NOMO-1 treated with DMSO at 0.1 percent for 48 hours (cell line): Measurements from ENCODE around the gene CEP97.
"Not testable (repeated sequence)": the region's sequence is repeated elsewhere in the genome, so short reads cannot be mapped to it uniquely, and the experiment has no call there.

Source experiments
- DNase-seq: peaks from one replicate; lab custom pipeline; 2025; ENCODE audit not compliant: unreplicated experiment; lab: John Stamatoyannopoulos, UW

CEP97 gene

DNA sequence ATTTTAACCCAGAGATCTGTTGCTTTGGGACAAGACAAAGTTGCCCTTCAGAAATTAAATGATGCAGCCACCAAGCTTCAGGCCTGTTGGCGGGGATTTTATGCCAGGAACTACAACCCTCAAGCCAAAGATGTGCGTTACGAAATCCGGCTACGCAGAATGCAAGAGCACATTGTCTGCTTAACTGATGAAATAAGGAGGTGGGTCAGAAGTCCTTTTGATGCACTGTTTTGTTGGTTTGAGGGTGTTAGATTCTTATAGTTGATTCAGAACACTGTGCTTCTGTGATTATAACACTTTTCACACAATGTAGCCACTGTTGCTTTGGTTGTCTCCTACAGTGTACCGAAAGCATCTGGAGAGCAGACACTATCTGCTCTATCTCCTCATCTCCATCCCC lies 33.8 kb downstream of the CEP97 start:
- DNase-seq = no peak

DNA sequence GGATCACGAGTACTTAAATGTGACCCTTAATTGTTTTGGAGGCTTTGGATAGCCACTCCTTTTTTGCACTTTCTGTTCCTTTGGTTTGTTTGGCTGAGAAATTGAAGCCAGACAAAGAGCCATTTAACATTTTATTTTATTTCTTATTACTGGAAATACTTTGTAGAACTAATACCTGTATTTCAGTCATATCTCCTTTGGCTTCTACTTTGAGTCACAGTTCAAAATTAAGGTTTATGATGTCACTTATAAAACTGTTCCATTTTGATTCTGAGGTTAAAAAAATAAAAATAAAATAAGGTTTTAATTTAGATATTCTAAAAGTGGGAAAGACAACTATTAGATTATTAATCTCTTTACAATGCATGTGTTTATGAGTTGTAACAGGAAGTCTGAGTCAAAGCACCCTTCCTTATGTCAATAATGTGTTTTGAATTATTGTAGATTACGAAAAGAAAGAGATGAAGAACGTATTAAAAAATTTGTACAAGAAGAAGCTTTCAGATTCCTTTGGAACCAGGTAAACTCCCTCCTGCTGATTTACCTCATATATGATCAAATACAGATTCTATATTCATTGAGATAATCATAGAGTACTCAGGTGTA lies 37.7 kb downstream of the CEP97 start:
- no peak for DNase-seq

GRCh38 chr3:101777745-101778281 lies 53.4 kb downstream of the CEP97 start:
- not testable (repeated sequence) for DNase-seq

GRCh38 chr3:101778385-101779046 lies 54.1 kb downstream of the CEP97 start:
- no peak for DNase-seq

- peak; percentile 73 for DNase-seq
These were observed 54.8 kb downstream of the CEP97 start, which contains the start of gene NXPE3 for GRCh38 chr3:101779047-101779821. NXPE3 (plus strand) TSS chr3:101779211; CDS start chr3:101785597, 6,386 bp downstream.

GRCh38 chr3:101779822-101780381 lies 55.5 kb downstream of the CEP97 start:
- DNase-seq = no peak

DNA sequence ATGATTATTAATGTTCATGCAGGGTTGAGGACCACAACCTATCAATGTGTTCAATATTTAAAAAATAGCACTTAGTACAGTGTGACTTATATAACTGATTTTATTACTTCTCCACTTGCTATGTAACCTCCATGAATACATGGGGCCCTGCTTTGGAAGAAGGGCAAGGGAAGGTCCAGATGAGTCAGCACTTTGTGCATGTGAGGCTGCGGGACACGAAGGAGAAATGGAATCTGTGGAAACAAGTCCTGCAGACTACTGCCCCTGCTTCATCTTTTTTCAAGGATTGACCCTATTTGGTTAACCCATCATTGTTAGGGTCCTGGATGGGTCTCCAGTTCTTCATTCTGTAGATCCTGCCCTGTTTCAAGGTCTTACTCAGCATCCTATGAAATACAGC lies 56.2 kb downstream of the CEP97 start:
- DNase-seq = no peak

- no peak for DNase-seq
These were observed 56.8 kb downstream of the CEP97 start for GRCh38 chr3:101781166-101781565.

GRCh38 chr3:101784855-101785613 lies 60.6 kb downstream of the CEP97 start:
- DNase-seq = peak; percentile 95

GRCh38 chr3:101791778-101792177 lies 67.4 kb downstream of the CEP97 start:
- DNase-seq = peak; percentile 63

- no peak for DNase-seq
These were observed 71.8 kb downstream of the CEP97 start for GRCh38 chr3:101796077-101796680.

DNA sequence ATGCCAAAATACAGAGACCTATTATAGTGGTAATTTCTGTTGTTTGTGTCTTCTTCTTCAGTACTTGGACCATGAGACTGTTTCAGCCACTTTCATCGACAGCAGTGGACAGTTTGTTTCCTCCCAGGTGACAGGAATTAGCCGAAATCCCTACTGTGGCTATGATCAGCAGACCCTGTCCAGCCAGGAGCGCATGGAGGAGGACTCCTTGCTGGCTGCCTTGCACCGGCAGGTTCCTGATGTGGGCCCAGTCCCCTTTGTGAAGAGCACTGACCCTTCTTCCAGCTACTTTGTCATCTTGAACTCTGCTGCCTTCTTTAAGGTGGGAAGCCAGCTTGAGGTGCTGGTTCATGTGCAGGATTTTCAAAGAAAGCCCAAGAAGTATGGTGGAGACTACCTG lies 76.8 kb downstream of the CEP97 start:
- DNase-seq = no peak

DNA sequence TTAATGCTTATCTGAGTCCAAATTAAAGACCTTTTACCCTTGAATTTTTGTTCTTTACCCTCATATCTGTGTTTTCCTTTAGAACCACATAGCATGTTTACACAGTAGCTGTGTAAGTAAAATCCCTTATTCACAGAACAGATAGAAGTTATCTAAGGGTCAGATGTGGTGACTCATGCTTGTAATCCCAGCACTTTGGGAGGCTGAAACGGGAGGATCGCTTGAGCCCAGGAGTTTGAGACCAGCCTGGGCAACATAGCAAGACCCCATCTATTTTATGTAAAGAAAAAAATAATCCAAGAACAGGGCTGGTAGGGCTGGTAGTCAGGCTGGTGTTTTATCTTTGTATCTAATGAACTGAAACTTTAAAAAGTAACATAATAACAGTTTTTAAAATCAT lies 77.8 kb downstream of the CEP97 start:
- no peak for DNase-seq

- DNase-seq = peak; percentile 70
These were observed 78.9 kb downstream of the CEP97 start for GRCh38 chr3:101803173-101803782.

GRCh38 chr3:101803939-101804338 lies 79.5 kb downstream of the CEP97 start:
- no peak for DNase-seq

GRCh38 chr3:101806491-101806890 lies 82.1 kb downstream of the CEP97 start:
- no peak for DNase-seq

DNA sequence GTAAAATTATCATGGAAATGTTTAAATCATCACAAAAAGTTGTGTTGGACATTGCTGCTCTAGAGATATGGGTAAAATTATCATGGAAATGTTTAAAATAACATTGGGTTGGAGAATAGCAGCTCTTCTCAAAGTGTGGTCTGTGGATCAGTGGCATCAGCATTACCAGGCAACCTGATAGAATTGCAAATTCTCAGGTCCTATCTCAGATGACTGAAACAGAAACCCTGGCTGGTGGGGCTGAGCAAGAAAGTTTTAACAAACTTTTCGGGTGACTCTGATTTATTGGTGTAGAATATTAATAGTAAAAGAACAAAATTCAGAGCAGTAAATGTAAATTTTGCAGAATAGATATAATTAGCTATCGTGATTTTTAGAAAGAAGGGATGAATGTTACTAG lies 83.5 kb downstream of the CEP97 start:
- no peak for DNase-seq

GRCh38 chr3:101809178-101810021 lies 85.0 kb downstream of the CEP97 start:
- DNase-seq = peak; percentile 71

- DNase-seq = no peak
These were observed 85.6 kb downstream of the CEP97 start for GRCh38 chr3:101810022-101810418.
